ENCODE data around the gene SHQ1. TPM values are rescaled to one million over a fixed set of nuclear protein-coding genes. Genes with fewer than 3 reads are reported as not detected.
A peak's percentile ranks its signal among the peaks of the same experiment; 100 is the strongest.

Gene SHQ1
- total and polyA plus RNA-seq, 2 donors (not counting 3 experiments of a cell fraction or from before 2014, with no cell fraction given) = 7.3 to 20.6 TPM

GRCh38 chr3:72818905-72819304 lies 29.3 kb downstream of the SHQ1 start:
- DNase-seq (ENCODE audit: low read depth, low spot score) = peak; percentile 42
- H3K36me3 ChIP-seq (ENCODE audit: control insufficient read depth in 2 of 2, extremely low read depth in 1 of 2, insufficient read depth in 2 of 2, low read length in 2 of 2) = no peaks in the 10 kb centered on the region
- peaks cover 3% of the 10 kb centered on the region for H4K20me1 ChIP-seq (replicated peaks; ENCODE audit: control insufficient read depth, extremely low read depth, insufficient read depth, low read length)
- peaks cover 25% of the 10 kb centered on the region for H3K4me1 ChIP-seq (ENCODE audit: control insufficient read depth, extremely low read depth, insufficient read depth, low read length)
- no peaks in the 10 kb centered on the region for H3K27me3 ChIP-seq (ENCODE audit: control insufficient read depth in 2 of 2, insufficient read depth in 2 of 2, low read length in 2 of 2)
- H3K79me2 ChIP-seq (ENCODE audit: control insufficient read depth, insufficient read depth, low read length) = no peaks in the 10 kb centered on the region
- BruUV-seq (replicated peaks) = no TSS peak
- H3K4me2 ChIP-seq (ENCODE audit: insufficient read depth, low read length) = no peak overlapping the region
- H3K9me1 ChIP-seq (replicated peaks; ENCODE audit: control insufficient read depth, extremely low read depth, insufficient read depth, low read length) = no peaks in the 10 kb centered on the region
- dilution Hi-C loops (cut with MboI; ENCODE audit: extremely low pct_ligation_motif_present, low sequenced_read_pairs) (no loop called here), intact Hi-C loops (cut with micrococcal nuclease) (loop anchor here (1.0 kb wide), 3 partner anchors 153 to 944 kb away; no protein-coding TSS in a partner anchor)
- H2AFZ ChIP-seq (ENCODE audit: low read depth, low read length) = no peak overlapping the region
- H3K27ac ChIP-seq (ENCODE audit: insufficient read depth, low read depth, low read length) = no peak overlapping the region
- POLR2A ChIA-PET = no interaction called here
- FAIRE-seq = no peak
- TF ChIP-seq MAX (IDR thresholded peaks at IDR 0.05; ENCODE audit: insufficient read depth, insufficient read length) (no peak), JUN (IDR thresholded peaks at IDR 0.05; ENCODE audit: borderline replicate concordance, insufficient read depth, insufficient read length, low read depth) (no peak)
- no peak overlapping the region for H3K4me3 ChIP-seq (replicated peaks in 1 of 3; ENCODE audit: insufficient read depth in 1 of 3, low read depth in 1 of 3, low read length in 3 of 3)
- CTCF ChIA-PET = interaction anchor here (0.7 to 9.5 kb wide), 6 partner anchors 32 to 1108 kb away, joined by 3 to 201 read pairs (median 78); no protein-coding TSS in a partner anchor
- no peak overlapping the region for H3K9ac ChIP-seq (replicated peaks; ENCODE audit: extremely low read depth, insufficient read depth, low read length)
- H3K9me3 ChIP-seq (replicated peaks; ENCODE audit: control insufficient read depth, insufficient read depth, low read length) = no peaks in the 10 kb centered on the region

GRCh38 chr3:72818092-72818773 lies 30.0 kb downstream of the SHQ1 start:
- H3K4me1 ChIP-seq (ENCODE audit: control insufficient read depth, extremely low read depth, insufficient read depth, low read length) = peaks cover 25% of the 10 kb centered on the region
- no TSS peak for BruUV-seq (replicated peaks)
- TF ChIP-seq MYC (IDR thresholded peaks at IDR 0.05; ENCODE audit: low read depth, low read length) (no peak), CTCF (IDR thresholded peaks at IDR 0.05; ENCODE audit: extremely low read depth in 1 of 2, insufficient read depth in 1 of 2, low read depth in 1 of 2, low read length in 2 of 2) (peak; percentile 25 to 47)
- FAIRE-seq = no peak
- H4K20me1 ChIP-seq (replicated peaks; ENCODE audit: control insufficient read depth, extremely low read depth, insufficient read depth, low read length) = peaks cover 3% of the 10 kb centered on the region
- no peak overlapping the region for H3K9ac ChIP-seq (replicated peaks; ENCODE audit: extremely low read depth, insufficient read depth, low read length)
- intact Hi-C loops (cut with micrococcal nuclease) (loop anchor here (1.0 kb wide), 3 partner anchors 152 to 943 kb away; no protein-coding TSS in a partner anchor), dilution Hi-C loops (cut with MboI; ENCODE audit: extremely low pct_ligation_motif_present, low sequenced_read_pairs) (no loop called here)
- H3K27ac ChIP-seq (ENCODE audit: insufficient read depth, low read depth, low read length) = no peak overlapping the region
- POLR2A ChIA-PET = no interaction called here
- H3K9me1 ChIP-seq (replicated peaks; ENCODE audit: control insufficient read depth, extremely low read depth, insufficient read depth, low read length) = no peaks in the 10 kb centered on the region
- DNase-seq (ENCODE audit: low read depth, low spot score) = peak; percentile 54
- CTCF ChIA-PET = interaction anchor here (0.7 to 9.5 kb wide), 6 partner anchors 33 to 1107 kb away, joined by 3 to 201 read pairs (median 78); no protein-coding TSS in a partner anchor
- no peak overlapping the region for H3K4me2 ChIP-seq (ENCODE audit: insufficient read depth, low read length)
- H3K4me3 ChIP-seq (replicated peaks in 1 of 3; ENCODE audit: insufficient read depth in 1 of 3, low read depth in 1 of 3, low read length in 3 of 3) = no peak overlapping the region
- H2AFZ ChIP-seq (ENCODE audit: low read depth, low read length) = no peak overlapping the region
- H3K79me2 ChIP-seq (ENCODE audit: control insufficient read depth, insufficient read depth, low read length) = no peaks in the 10 kb centered on the region
- H3K27me3 ChIP-seq (ENCODE audit: control insufficient read depth in 2 of 2, insufficient read depth in 2 of 2, low read length in 2 of 2) = no peaks in the 10 kb centered on the region
- no peaks in the 10 kb centered on the region for H3K9me3 ChIP-seq (replicated peaks; ENCODE audit: control insufficient read depth, insufficient read depth, low read length)
- no peaks in the 10 kb centered on the region for H3K36me3 ChIP-seq (ENCODE audit: control insufficient read depth in 2 of 2, extremely low read depth in 1 of 2, insufficient read depth in 2 of 2, low read length in 2 of 2)

Data from endothelial cell of umbilical vein (primary cell).